ENCODE data around the gene ANKS1B. TPM values are rescaled to one million over a fixed set of nuclear protein-coding genes. Genes with fewer than 3 reads are reported as not detected.

ANKS1B gene
- total RNA-seq, 3 donors from 2014 or later, result 0.05 to 0.56 (median 0.16) TPM

- Mint-ChIP-seq H3K36me3 (ENCODE audit: insufficient read depth) (no peaks in the 10 kb centered on the region), H3K9me3 (no peaks in the 10 kb centered on the region), H3K4me1 (ENCODE audit: low read depth) (no peaks in the 10 kb centered on the region), H3K4me3 (no peak overlapping the region), H3K27me3 (ENCODE audit: low read depth) (no peaks in the 10 kb centered on the region)
- ATAC-seq (no peak), DNase-seq (no peak)
Measured at GRCh38 chr12:99232324-99232723, 752.4 kb downstream of the ANKS1B start.

DNA sequence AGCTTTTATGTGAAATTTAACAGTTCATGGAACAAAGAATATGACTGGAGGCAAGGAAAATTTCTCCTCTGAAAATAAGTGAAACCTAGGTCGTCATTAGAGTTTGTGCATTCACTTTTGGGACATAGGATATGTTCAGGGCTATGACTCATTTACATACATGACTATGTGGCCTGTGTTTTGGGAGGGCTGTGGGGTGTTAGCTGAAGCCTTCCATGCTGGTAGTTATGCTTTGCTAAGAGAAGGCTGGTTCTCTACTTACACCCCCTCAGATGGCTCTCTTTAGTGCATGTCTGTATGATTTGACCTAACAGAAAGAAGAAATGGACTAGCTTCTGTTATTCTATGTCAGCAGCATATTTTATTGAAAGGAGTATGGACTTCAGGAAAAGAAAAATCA is 753.7 kb downstream of the ANKS1B start:
- no peaks in the 10 kb centered on the region for H3K36me3 Mint-ChIP-seq (ENCODE audit: insufficient read depth)
- no peaks in the 10 kb centered on the region for H3K27me3 Mint-ChIP-seq (ENCODE audit: low read depth)
- no peak overlapping the region for H3K4me3 Mint-ChIP-seq
- no peaks in the 10 kb centered on the region for H3K9me3 Mint-ChIP-seq
- H3K4me1 Mint-ChIP-seq (ENCODE audit: low read depth), result no peaks in the 10 kb centered on the region
- ATAC-seq (no peak), DNase-seq (no peak)

GRCh38 chr12:99224237-99224636 is 760.5 kb downstream of the ANKS1B start:
- no peak overlapping the region for H3K4me3 Mint-ChIP-seq
- ATAC-seq (no peak), DNase-seq (no peak)
- H3K36me3 Mint-ChIP-seq (ENCODE audit: insufficient read depth), result no peaks in the 10 kb centered on the region
- H3K27me3 Mint-ChIP-seq (ENCODE audit: low read depth), result no peaks in the 10 kb centered on the region
- H3K9me3 Mint-ChIP-seq, result no peaks in the 10 kb centered on the region
- H3K4me1 Mint-ChIP-seq (ENCODE audit: low read depth), result no peaks in the 10 kb centered on the region

DNA sequence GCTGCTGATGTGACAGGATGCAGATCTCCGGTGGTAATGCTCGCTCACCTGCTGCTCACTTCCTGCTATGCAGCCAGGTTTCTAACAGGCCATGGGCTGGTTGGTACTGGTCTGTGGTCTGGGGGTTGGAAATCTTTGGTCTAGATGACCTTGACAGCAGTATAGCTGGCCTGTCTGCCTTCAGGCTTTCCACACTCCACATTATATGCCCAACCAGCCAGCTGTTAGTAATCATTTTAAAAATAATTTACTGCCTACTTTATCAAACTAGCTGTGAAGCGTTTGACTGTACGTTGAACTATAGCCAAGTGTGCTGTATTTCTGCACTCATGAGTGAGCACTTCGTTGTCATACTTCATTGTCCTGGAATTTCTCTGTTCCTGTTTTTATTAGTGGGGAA is 761.2 kb downstream of the ANKS1B start:
- H3K4me1 Mint-ChIP-seq (ENCODE audit: low read depth), result no peaks in the 10 kb centered on the region
- DNase-seq (no peak), ATAC-seq (no peak)
- no peaks in the 10 kb centered on the region for H3K27me3 Mint-ChIP-seq (ENCODE audit: low read depth)
- H3K9me3 Mint-ChIP-seq, result no peaks in the 10 kb centered on the region
- no peak overlapping the region for H3K4me3 Mint-ChIP-seq
- no peaks in the 10 kb centered on the region for H3K36me3 Mint-ChIP-seq (ENCODE audit: insufficient read depth)

DNA sequence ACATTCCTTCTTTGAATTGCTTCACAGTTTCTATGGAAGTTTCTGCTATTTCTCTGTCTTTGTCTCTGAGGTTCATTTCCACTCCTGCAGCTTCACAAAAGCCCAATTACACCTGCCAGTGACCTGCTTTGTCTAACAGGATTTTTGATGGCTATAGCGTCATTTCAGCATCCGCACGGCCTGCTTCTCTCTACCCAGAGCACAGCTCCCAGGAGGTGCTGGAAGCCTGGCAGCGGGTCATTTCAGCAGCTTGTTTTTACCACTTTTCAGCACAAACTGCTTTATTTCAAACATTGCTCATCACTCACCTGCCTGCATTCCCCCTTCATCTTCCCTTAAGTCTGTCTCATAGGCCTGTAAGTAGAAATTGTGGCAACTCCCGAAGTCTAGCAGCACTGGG is 771.7 kb downstream of the ANKS1B start:
- DNase-seq (no peak), ATAC-seq (no peak)
- Mint-ChIP-seq H3K9me3 (peaks cover 24% of the 10 kb centered on the region), H3K4me3 (no peak overlapping the region), H3K27me3 (ENCODE audit: low read depth) (no peaks in the 10 kb centered on the region), H3K4me1 (ENCODE audit: low read depth) (no peaks in the 10 kb centered on the region), H3K36me3 (ENCODE audit: insufficient read depth) (no peaks in the 10 kb centered on the region)

DNA sequence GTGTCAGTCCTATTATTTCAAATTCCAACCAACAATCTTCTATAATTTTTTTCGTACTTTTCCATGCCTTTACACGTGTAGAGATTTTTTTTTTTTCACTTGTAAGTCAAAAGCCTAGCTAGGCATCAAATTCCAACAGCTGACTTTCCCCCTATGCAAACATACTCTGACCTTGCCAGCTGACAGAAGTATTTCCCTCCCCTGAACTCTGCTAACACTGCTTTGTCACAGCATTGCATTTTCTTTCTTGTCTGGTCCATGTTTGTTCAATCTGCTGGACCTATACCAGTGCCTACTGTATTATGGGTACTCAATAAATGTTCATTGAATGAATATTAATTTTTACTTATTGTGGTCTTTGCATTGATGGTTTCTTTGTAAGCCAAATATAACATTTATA is 772.5 kb downstream of the ANKS1B start:
- no peak overlapping the region for H3K4me3 Mint-ChIP-seq
- peaks cover 22% of the 10 kb centered on the region for H3K9me3 Mint-ChIP-seq
- H3K27me3 Mint-ChIP-seq (ENCODE audit: low read depth), result no peaks in the 10 kb centered on the region
- H3K4me1 Mint-ChIP-seq (ENCODE audit: low read depth), result no peaks in the 10 kb centered on the region
- DNase-seq (no peak), ATAC-seq (no peak)
- H3K36me3 Mint-ChIP-seq (ENCODE audit: insufficient read depth), result no peaks in the 10 kb centered on the region

- no peak overlapping the region for H3K4me3 Mint-ChIP-seq
- no peak for ATAC-seq
Measured at GRCh38 chr12:99205111-99205510, 779.6 kb downstream of the ANKS1B start.

DNA sequence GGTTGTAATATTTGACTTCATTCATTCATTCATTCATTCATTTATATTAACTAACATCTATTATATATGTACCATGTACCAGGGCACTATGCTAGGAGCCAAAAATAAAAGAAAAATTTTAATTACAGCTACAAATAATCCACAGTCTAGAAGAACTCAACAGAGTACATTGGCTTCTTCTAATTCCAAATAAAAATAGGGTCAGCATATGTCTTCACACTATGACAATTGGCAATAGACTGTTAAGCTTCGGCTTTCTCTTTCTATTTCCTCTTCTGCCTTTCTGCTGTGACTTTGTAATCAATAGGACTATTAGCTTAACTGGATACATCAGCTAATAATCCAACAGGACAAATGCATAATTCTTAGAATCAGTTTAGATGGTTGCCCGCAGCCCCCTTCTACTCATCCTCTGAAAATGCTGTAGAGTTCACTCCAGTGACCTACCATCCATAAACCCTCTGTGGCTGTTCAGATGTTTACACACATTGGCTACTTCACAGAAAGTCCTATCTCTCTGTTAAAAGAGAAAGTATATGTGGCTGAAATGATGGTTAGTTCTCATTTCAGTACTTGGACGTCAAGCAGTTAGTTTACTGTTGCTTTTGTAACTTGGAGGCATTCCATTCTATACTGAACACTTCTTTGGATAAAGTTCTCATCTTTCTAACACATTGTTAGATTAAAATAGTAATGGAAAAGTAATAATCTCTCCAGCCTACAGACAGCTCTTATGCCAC is 782.7 kb downstream of the ANKS1B start:
- H3K27me3 Mint-ChIP-seq (ENCODE audit: low read depth), result no peaks in the 10 kb centered on the region
- H3K9me3 Mint-ChIP-seq, result peaks cover 4% of the 10 kb centered on the region
- H3K4me1 Mint-ChIP-seq (ENCODE audit: low read depth), result no peaks in the 10 kb centered on the region
- H3K4me3 Mint-ChIP-seq, result no peak overlapping the region
- no peak for DNase-seq
- no peaks in the 10 kb centered on the region for H3K36me3 Mint-ChIP-seq (ENCODE audit: insufficient read depth)
- ATAC-seq, result no peak

More at GRCh38 chr12:99205111-99205510, 779.6 kb downstream of the ANKS1B start:
- H3K9me3 Mint-ChIP-seq, result peaks cover 3% of the 10 kb centered on the region
- no peaks in the 10 kb centered on the region for H3K4me1 Mint-ChIP-seq (ENCODE audit: low read depth)
- H3K27me3 Mint-ChIP-seq (ENCODE audit: low read depth), result no peaks in the 10 kb centered on the region
- DNase-seq, result no peak
- H3K36me3 Mint-ChIP-seq (ENCODE audit: insufficient read depth), result no peaks in the 10 kb centered on the region

DNA sequence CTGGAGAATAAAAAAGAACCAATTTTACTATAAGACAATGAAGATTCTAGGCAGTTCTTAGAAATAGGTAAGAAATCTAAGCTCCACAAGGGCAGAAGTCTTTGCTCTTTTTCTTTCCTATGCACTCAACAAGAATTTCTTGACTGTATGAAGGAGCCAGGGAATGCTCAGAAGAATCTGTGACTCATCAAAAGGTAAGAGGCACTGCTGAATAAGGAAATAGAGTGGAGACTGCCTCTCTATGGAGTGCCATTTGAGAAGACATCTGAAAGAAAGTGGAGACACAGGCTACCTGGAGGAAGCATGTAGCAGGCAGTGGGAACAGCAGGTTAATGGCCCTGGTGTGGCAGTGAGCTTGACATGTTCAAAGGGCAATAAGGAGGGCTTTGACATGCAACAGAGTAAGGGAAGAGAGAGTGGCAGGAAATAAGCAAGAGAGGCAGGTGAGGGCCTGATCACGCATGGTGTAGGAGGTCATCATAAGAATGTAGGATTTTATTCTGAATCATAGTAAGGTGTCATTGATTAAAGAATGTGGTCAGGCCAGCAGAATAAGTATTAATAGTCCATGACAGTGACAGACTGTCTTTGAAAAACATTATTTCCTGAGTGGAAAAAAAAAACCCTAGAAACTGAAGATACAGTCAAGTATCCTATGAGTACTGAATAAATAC is 783.9 kb downstream of the ANKS1B start:
- Mint-ChIP-seq H3K9me3 (peaks cover 4% of the 10 kb centered on the region), H3K36me3 (ENCODE audit: insufficient read depth) (no peaks in the 10 kb centered on the region), H3K27me3 (ENCODE audit: low read depth) (no peaks in the 10 kb centered on the region), H3K4me1 (ENCODE audit: low read depth) (no peaks in the 10 kb centered on the region), H3K4me3 (no peak overlapping the region)
- DNase-seq (no peak), ATAC-seq (no peak)

GRCh38 chr12:99195474-99195873 is 789.3 kb downstream of the ANKS1B start:
- H3K9me3 Mint-ChIP-seq, result peaks cover 10% of the 10 kb centered on the region
- DNase-seq, result no peak
- H3K27me3 Mint-ChIP-seq (ENCODE audit: low read depth), result no peaks in the 10 kb centered on the region
- no peaks in the 10 kb centered on the region for H3K36me3 Mint-ChIP-seq (ENCODE audit: insufficient read depth)
- no peak overlapping the region for H3K4me3 Mint-ChIP-seq
- ATAC-seq, result no peak
- peaks cover 2% of the 10 kb centered on the region for H3K4me1 Mint-ChIP-seq (ENCODE audit: low read depth)

DNA sequence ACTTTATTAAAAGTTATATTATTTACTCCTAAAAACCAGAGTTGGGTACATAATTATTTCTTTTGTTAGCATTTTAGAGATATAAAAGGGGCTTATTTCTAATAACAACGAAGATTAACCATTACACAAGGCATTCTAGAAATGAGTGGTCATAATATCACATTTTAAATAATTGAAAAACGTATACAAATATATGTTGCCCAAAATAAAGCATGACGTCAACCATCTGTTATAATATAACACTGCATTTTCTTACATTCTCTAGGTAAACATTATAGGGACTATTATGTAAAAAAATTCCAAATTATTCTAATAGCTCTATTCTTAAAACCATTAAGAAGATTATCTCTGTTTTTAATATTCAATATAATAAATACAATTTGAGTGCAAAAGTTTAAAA is 792.2 kb downstream of the ANKS1B start:
- Mint-ChIP-seq H3K4me1 (ENCODE audit: low read depth) (peaks cover 2% of the 10 kb centered on the region), H3K36me3 (ENCODE audit: insufficient read depth) (no peaks in the 10 kb centered on the region), H3K9me3 (peaks cover 13% of the 10 kb centered on the region), H3K4me3 (no peak overlapping the region), H3K27me3 (ENCODE audit: low read depth) (no peaks in the 10 kb centered on the region)
- no peak for DNase-seq
- ATAC-seq, result no peak

- no peak for ATAC-seq
- Mint-ChIP-seq H3K36me3 (ENCODE audit: insufficient read depth) (no peaks in the 10 kb centered on the region), H3K27me3 (ENCODE audit: low read depth) (no peaks in the 10 kb centered on the region), H3K4me3 (no peak overlapping the region), H3K4me1 (ENCODE audit: low read depth) (no peaks in the 10 kb centered on the region), H3K9me3 (peaks cover 13% of the 10 kb centered on the region)
- DNase-seq, result no peak
Measured at GRCh38 chr12:99176871-99177270, 807.9 kb downstream of the ANKS1B start.

- Mint-ChIP-seq H3K4me1 (ENCODE audit: low read depth) (no peaks in the 10 kb centered on the region), H3K9me3 (no peaks in the 10 kb centered on the region), H3K36me3 (ENCODE audit: insufficient read depth) (no peaks in the 10 kb centered on the region), H3K4me3 (no peak overlapping the region), H3K27me3 (ENCODE audit: low read depth) (no peaks in the 10 kb centered on the region)
- ATAC-seq (no peak), DNase-seq (no peak)
Measured at GRCh38 chr12:99170461-99170860, 814.3 kb downstream of the ANKS1B start.

GRCh38 chr12:99170037-99170436 is 814.7 kb downstream of the ANKS1B start:
- no peak for DNase-seq
- no peaks in the 10 kb centered on the region for H3K4me1 Mint-ChIP-seq (ENCODE audit: low read depth)
- no peaks in the 10 kb centered on the region for H3K9me3 Mint-ChIP-seq
- H3K36me3 Mint-ChIP-seq (ENCODE audit: insufficient read depth), result no peaks in the 10 kb centered on the region
- ATAC-seq, result no peak
- H3K27me3 Mint-ChIP-seq (ENCODE audit: low read depth), result no peaks in the 10 kb centered on the region
- no peak overlapping the region for H3K4me3 Mint-ChIP-seq

DNA sequence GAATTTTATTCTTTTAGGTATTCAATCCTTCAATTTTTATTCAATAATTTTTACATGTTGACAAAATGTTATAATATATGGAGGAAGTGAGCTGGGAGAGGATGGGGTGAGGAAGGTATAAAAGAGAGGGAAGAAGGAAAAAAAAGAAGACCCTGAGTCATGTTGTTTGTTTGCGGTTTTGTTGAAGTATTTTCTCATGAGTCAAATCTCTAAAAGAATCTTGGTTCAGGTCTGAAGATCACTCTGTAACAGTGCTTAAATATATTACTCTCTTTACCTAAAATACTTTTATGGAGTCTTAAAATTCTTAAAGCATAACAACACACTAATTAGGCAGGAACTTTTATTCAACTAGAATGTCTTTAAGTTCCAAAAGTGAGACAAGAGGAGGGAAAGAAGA is 826.8 kb downstream of the ANKS1B start:
- no peak for ATAC-seq
- H3K27me3 Mint-ChIP-seq (ENCODE audit: low read depth), result no peaks in the 10 kb centered on the region
- H3K36me3 Mint-ChIP-seq (ENCODE audit: insufficient read depth), result no peaks in the 10 kb centered on the region
- peaks cover 5% of the 10 kb centered on the region for H3K9me3 Mint-ChIP-seq
- no peak overlapping the region for H3K4me3 Mint-ChIP-seq
- no peaks in the 10 kb centered on the region for H3K4me1 Mint-ChIP-seq (ENCODE audit: low read depth)
- DNase-seq, result no peak
